Rectal smooth muscle tissue (tissue), 1 donor: ENCODE results near the gene CIDEB.

Experiments used
- H3K27ac ChIP-seq: one replicate; pipeline ENCODE4 v1.7.0; 2013; ENCODE audit warnings: low read depth, low read length, inconsistent platforms
- H3K27me3 ChIP-seq: one replicate; pipeline ENCODE4 v1.7.0; 2013; ENCODE audit warnings: low read length; ENCODE audit not compliant: control insufficient read depth, insufficient read depth
- H3K36me3 ChIP-seq: one replicate; pipeline ENCODE4 v1.7.0; 2013; ENCODE audit warnings: low read length; ENCODE audit not compliant: control insufficient read depth, insufficient read depth
- H3K4me1 ChIP-seq: one replicate; pipeline ENCODE4 v1.7.0; 2013; ENCODE audit warnings: low read length; ENCODE audit not compliant: control insufficient read depth, insufficient read depth
- H3K4me3 ChIP-seq: one replicate; pipeline ENCODE4 v1.7.0; 2013; ENCODE audit warnings: low read length
- H3K9ac ChIP-seq: one replicate; pipeline ENCODE4 v1.7.0; 2013; ENCODE audit warnings: low read length

The CIDEB gene

GRCh38 chr14:24339284-24340151 lies 31.7 kb upstream of the CIDEB start, which contains the start of gene RIPK3:
TSS of gene RIPK3 (minus strand) at chr14:24339991. CDS start at chr14:24339826, 165 bp downstream.
- Histone ChIP-seq H3K4me1 (no peaks in the 10 kb centered on the region), H3K9ac (peak within 1 kb of the TSS; percentile 21), H3K36me3 (peaks cover 2% of the 10 kb centered on the region), H3K4me3 (peak within 1 kb of the TSS; percentile 78), H3K27ac (no peak within 1 kb of the TSS), H3K27me3 (peaks cover 7% of the 10 kb centered on the region)

- peaks cover 2% of the 10 kb centered on the region for H3K36me3 ChIP-seq
- H3K4me1 ChIP-seq: no peaks in the 10 kb centered on the region
- H3K27me3 ChIP-seq: peaks cover 10% of the 10 kb centered on the region
- H3K9ac ChIP-seq: no peak overlapping the region
- no peak overlapping the region for H3K27ac ChIP-seq
- H3K4me3 ChIP-seq: peak overlapping the region; percentile 78
These were observed 31.1 kb upstream of the CIDEB start for GRCh38 chr14:24338843-24339242.

GRCh38 chr14:24337824-24338175 lies 30.0 kb upstream of the CIDEB start:
- no peak overlapping the region for H3K9ac ChIP-seq
- H3K27ac ChIP-seq: no peak overlapping the region
- peaks cover 2% of the 10 kb centered on the region for H3K36me3 ChIP-seq
- peak overlapping the region; percentile 19 for H3K4me3 ChIP-seq
- no peaks in the 10 kb centered on the region for H3K4me1 ChIP-seq
- peaks cover 10% of the 10 kb centered on the region for H3K27me3 ChIP-seq

- H3K4me1 ChIP-seq: no peaks in the 10 kb centered on the region
- H3K36me3 ChIP-seq: peaks cover 2% of the 10 kb centered on the region
- no peak overlapping the region for H3K9ac ChIP-seq
- no peak overlapping the region for H3K4me3 ChIP-seq
- peaks cover 10% of the 10 kb centered on the region for H3K27me3 ChIP-seq
- no peak overlapping the region for H3K27ac ChIP-seq
These were observed 29.5 kb upstream of the CIDEB start for GRCh38 chr14:24337144-24337823.

- no peak overlapping the region for H3K27ac ChIP-seq
- H3K4me1 ChIP-seq: no peaks in the 10 kb centered on the region
- peaks cover 2% of the 10 kb centered on the region for H3K36me3 ChIP-seq
- H3K27me3 ChIP-seq: peaks cover 10% of the 10 kb centered on the region
- no peak overlapping the region for H3K9ac ChIP-seq
- H3K4me3 ChIP-seq: no peak overlapping the region
These were observed 27.8 kb upstream of the CIDEB start for GRCh38 chr14:24335461-24336171.

- Histone ChIP-seq H3K9ac (no peak within 1 kb of the TSS), H3K27me3 (peaks cover 13% of the 10 kb centered on the region), H3K36me3 (peaks cover 2% of the 10 kb centered on the region), H3K4me1 (no peaks in the 10 kb centered on the region), H3K4me3 (peak within 1 kb of the TSS; percentile 50), H3K27ac (no peak within 1 kb of the TSS)
These were observed 26.9 kb upstream of the CIDEB start, which contains the start of gene ADCY4 for GRCh38 chr14:24334431-24335291. TSS of gene ADCY4 (minus strand) at chr14:24335071. CDS start at chr14:24334652, 419 bp downstream.

- H3K27ac ChIP-seq: no peak overlapping the region
- H3K4me1 ChIP-seq: no peaks in the 10 kb centered on the region
- H3K27me3 ChIP-seq: peaks cover 13% of the 10 kb centered on the region
These were observed 24.7 kb upstream of the CIDEB start for GRCh38 chr14:24332268-24332993.

GRCh38 chr14:24331731-24332267 lies 24.0 kb upstream of the CIDEB start:
- Histone ChIP-seq H3K27me3 (peaks cover 13% of the 10 kb centered on the region), H3K4me3 (no peak overlapping the region), H3K9ac (no peak overlapping the region), H3K36me3 (no peaks in the 10 kb centered on the region), H3K27ac (no peak overlapping the region), H3K4me1 (no peaks in the 10 kb centered on the region)

More at GRCh38 chr14:24332268-24332993, 24.7 kb upstream of the CIDEB start:
- peak overlapping the region; percentile 43 for H3K4me3 ChIP-seq
- H3K36me3 ChIP-seq: no peaks in the 10 kb centered on the region
- no peak overlapping the region for H3K9ac ChIP-seq

- H3K4me3 ChIP-seq: no peak overlapping the region
- H3K4me1 ChIP-seq: no peaks in the 10 kb centered on the region
- no peak overlapping the region for H3K9ac ChIP-seq
These were observed 23.3 kb upstream of the CIDEB start for GRCh38 chr14:24330973-24331674.

GRCh38 chr14:24329736-24330135 lies 22.0 kb upstream of the CIDEB start:
- no peak overlapping the region for H3K4me3 ChIP-seq
- H3K36me3 ChIP-seq: no peaks in the 10 kb centered on the region
- peaks cover 7% of the 10 kb centered on the region for H3K27me3 ChIP-seq
- no peak overlapping the region for H3K27ac ChIP-seq
- H3K9ac ChIP-seq: no peak overlapping the region
- H3K4me1 ChIP-seq: no peaks in the 10 kb centered on the region

More at GRCh38 chr14:24330973-24331674, 23.3 kb upstream of the CIDEB start:
- H3K36me3 ChIP-seq: no peaks in the 10 kb centered on the region
- H3K27ac ChIP-seq: no peak overlapping the region
- peaks cover 13% of the 10 kb centered on the region for H3K27me3 ChIP-seq
